ENCODE data around the gene RHBDD3.

GRCh38 chr22:29230972-29231875, 36.6 kb downstream of the RHBDD3 start:
- TF ChIP-seq EZH2 (IDR thresholded peaks at IDR 0.05; ENCODE audit: insufficient read depth, poor library complexity, severe bottlenecking) (no peak), EZH2phosphoT487 (IDR thresholded peaks at IDR 0.05; ENCODE audit: insufficient read depth, low read depth) (no peak)

Measured in GM23248 (cell line).